Measurements from ENCODE around the gene ITGB1BP1.

DNA sequence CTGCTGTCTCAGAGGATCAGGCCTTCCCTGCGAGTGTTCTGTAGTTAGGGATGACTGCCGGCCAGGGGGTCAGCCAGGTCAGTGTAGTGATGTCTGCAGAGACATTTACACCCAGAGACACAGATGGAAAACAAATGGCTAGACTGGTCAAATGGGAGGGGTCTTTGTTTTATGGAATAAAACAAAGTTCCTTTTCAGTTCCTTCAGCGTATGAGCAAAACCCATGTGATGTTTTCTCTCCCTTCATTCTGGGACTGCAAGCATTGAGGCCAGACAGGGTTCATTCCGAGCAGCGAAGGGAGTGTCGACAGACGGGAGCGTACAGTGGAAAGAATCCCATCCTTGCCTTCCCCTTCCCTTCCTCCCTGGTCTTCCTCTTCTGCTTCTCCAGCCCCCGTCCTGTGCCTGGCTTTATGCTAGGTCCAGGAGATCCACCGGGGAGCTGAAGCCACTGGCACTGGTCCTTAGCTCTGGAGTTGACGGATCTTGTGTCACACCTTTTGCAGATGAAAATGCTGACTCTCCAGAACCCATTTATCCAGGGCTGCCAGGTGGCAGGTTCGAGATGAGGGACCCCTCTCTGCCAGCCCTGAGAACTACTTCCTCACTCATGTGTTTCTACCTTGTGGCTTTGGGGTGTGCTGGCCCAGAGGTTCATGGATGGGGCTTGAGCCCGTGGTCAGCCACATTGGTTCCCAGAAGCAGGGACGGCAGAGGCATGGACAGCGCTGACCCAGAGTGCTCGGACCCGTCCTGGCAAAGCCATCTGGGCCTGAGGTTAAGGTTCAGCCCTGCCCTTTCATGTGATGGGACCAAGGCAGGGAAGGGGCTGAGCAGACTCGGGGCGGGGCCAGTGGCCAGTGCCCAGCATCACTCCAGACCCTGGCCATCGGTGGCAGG, 24.2 kb downstream of the ITGB1BP1 start:
- TF ChIP-seq, protein P1, sequence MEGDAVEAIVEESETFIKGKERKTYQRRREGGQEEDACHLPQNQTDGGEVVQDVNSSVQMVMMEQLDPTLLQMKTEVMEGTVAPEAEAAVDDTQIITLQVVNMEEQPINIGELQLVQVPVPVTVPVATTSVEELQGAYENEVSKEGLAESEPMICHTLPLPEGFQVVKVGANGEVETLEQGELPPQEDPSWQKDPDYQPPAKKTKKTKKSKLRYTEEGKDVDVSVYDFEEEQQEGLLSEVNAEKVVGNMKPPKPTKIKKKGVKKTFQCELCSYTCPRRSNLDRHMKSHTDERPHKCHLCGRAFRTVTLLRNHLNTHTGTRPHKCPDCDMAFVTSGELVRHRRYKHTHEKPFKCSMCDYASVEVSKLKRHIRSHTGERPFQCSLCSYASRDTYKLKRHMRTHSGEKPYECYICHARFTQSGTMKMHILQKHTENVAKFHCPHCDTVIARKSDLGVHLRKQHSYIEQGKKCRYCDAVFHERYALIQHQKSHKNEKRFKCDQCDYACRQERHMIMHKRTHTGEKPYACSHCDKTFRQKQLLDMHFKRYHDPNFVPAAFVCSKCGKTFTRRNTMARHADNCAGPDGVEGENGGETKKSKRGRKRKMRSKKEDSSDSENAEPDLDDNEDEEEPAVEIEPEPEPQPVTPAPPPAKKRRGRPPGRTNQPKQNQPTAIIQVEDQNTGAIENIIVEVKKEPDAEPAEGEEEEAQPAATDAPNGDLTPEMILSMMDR (IDR thresholded peaks at IDR 0.05), result no peak
- TF ChIP-seq POLR2AphosphoS5 (IDR thresholded peaks at IDR 0.05) (no peak), EP300 (IDR thresholded peaks at IDR 0.05) (no peak)
